Left kidney (tissue), 8 donors: ENCODE results near the gene MAP3K13. TPM values are rescaled to one million over a fixed set of nuclear protein-coding genes. Genes with fewer than 3 reads are reported as not detected.
A peak's percentile ranks its signal among the peaks of the same experiment; 100 is the strongest.

Experiments
- DNase-seq: peaks from one replicate; pipeline ENCODE4 v3.0.0-alpha.2; 2013
- long read RNA-seq, 8 donors: transcript quantifications; one replicate each; lab custom pipeline, GENCODE V29; 2026
- polyA plus RNA-seq: library from polyadenylated mRNA; unstranded; fragments of 120-200 nt; gene quantifications from one replicate; pipeline ENCODE4 v1.2.1, GENCODE V29; 2013; ENCODE audit not compliant: insufficient read length

The MAP3K13 gene
- polyA plus RNA-seq, result 56.1 TPM
- long read RNA-seq, donor 1, transcript MAP3K13-207 (2 exons, 388 nt), result minor isoform, 10 of 94 reads
- long read RNA-seq, donor 1, transcript MAP3K13-212 (3 exons, 1,681 nt), result major isoform, 37 of 94 reads
- long read RNA-seq, donor 1, partial matches to known transcripts, result 23 of 94 reads
- long read RNA-seq, donor 1, other reads (novel, unspliced or antisense), result 22 of 94 reads
- long read RNA-seq, donor 2, transcript MAP3K13-207 (2 exons, 388 nt), result minor isoform, 7 of 739 reads
- long read RNA-seq, donor 2, transcript MAP3K13-212 (3 exons, 1,681 nt), result major isoform, 24 of 739 reads
- long read RNA-seq, donor 2, partial matches to known transcripts, result 708 of 739 reads
- long read RNA-seq, donor 2, other reads (novel, unspliced or antisense), result 0 of 739 reads
- long read RNA-seq, donor 3, transcript MAP3K13-212 (3 exons, 1,681 nt), result major isoform, 30 of 45 reads
- long read RNA-seq, donor 3, partial matches to known transcripts, result 5 of 45 reads
- long read RNA-seq, donor 3, other reads (novel, unspliced or antisense), result 9 of 45 reads
- long read RNA-seq, donor 4, transcript MAP3K13-212 (3 exons, 1,681 nt), result major isoform, 6 of 7 reads
- long read RNA-seq, donor 4, partial matches to known transcripts, result 0 of 7 reads
- long read RNA-seq, donor 4, other reads (novel, unspliced or antisense), result 0 of 7 reads
- long read RNA-seq, donor 5, transcript MAP3K13-207 (2 exons, 388 nt), result minor isoform, 8 of 95 reads
- long read RNA-seq, donor 5, transcript MAP3K13-212 (3 exons, 1,681 nt), result major isoform, 57 of 95 reads
- long read RNA-seq, donor 5, partial matches to known transcripts, result 8 of 95 reads
- long read RNA-seq, donor 5, other reads (novel, unspliced or antisense), result 21 of 95 reads
- long read RNA-seq, donor 6, transcript MAP3K13-207 (2 exons, 388 nt), result minor isoform, 9 of 61 reads
- long read RNA-seq, donor 6, transcript MAP3K13-212 (3 exons, 1,681 nt), result major isoform, 47 of 61 reads
- long read RNA-seq, donor 6, partial matches to known transcripts, result 5 of 61 reads
- long read RNA-seq, donor 6, other reads (novel, unspliced or antisense), result 0 of 61 reads
- long read RNA-seq, donor 7, transcript MAP3K13-212 (3 exons, 1,681 nt), result major isoform, 44 of 1,347 reads
- long read RNA-seq, donor 7, transcript MAP3K13-207 (2 exons, 388 nt), result minor isoform, 6 of 1,347 reads
- long read RNA-seq, donor 7, partial matches to known transcripts, result 1,296 of 1,347 reads
- long read RNA-seq, donor 7, other reads (novel, unspliced or antisense), result 0 of 1,347 reads
- long read RNA-seq, donor 8, transcript MAP3K13-212 (3 exons, 1,681 nt), result major isoform, 13 of 15 reads
- long read RNA-seq, donor 8, partial matches to known transcripts, result 0 of 15 reads
- long read RNA-seq, donor 8, other reads (novel, unspliced or antisense), result 0 of 15 reads

- peak; percentile 88 for DNase-seq
Measured at GRCh38 chr3:185362850-185363661, at the start of gene MAP3K13. Gene MAP3K13 (plus strand): TSS chr3:185363136. CDS start chr3:185428582, 65,446 bp downstream.

GRCh38 chr3:185313693-185314246 is 49.2 kb upstream of the MAP3K13 start:
- DNase-seq, result no peak

- no peak for DNase-seq
Measured at GRCh38 chr3:185316740-185317412, 46.1 kb upstream of the MAP3K13 start.

GRCh38 chr3:185317674-185318073 is 45.3 kb upstream of the MAP3K13 start:
- DNase-seq, result no peak

- no peak for DNase-seq
Measured at GRCh38 chr3:185318141-185318540, 44.8 kb upstream of the MAP3K13 start.

GRCh38 chr3:185319801-185320200 is 43.1 kb upstream of the MAP3K13 start:
- DNase-seq, result no peak

GRCh38 chr3:185320949-185321348 is 42.0 kb upstream of the MAP3K13 start:
- no peak for DNase-seq

- DNase-seq, result no peak
Measured at GRCh38 chr3:185322101-185322719, 40.7 kb upstream of the MAP3K13 start.

GRCh38 chr3:185325946-185326791 is 36.8 kb upstream of the MAP3K13 start:
- no peak for DNase-seq

- no peak for DNase-seq
Measured at GRCh38 chr3:185327062-185327461, 35.9 kb upstream of the MAP3K13 start.

- peak; percentile 64 for DNase-seq
Measured at GRCh38 chr3:185328324-185329004, 34.5 kb upstream of the MAP3K13 start.

GRCh38 chr3:185330238-185330637 is 32.7 kb upstream of the MAP3K13 start:
- DNase-seq, result no peak

- no peak for DNase-seq
Measured at GRCh38 chr3:185330644-185331043, 32.3 kb upstream of the MAP3K13 start.

- DNase-seq, result no peak
Measured at GRCh38 chr3:185332026-185332735, 30.8 kb upstream of the MAP3K13 start.

GRCh38 chr3:185335799-185336198 is 27.1 kb upstream of the MAP3K13 start:
- no peak for DNase-seq

- DNase-seq, result no peak
Measured at GRCh38 chr3:185337231-185337816, 25.6 kb upstream of the MAP3K13 start.

- DNase-seq, result no peak
Measured at GRCh38 chr3:185339945-185340344, 23.0 kb upstream of the MAP3K13 start.
